ENCODE measurements around the gene INPP5A.
"Not testable (repeated sequence)": the region's sequence is repeated elsewhere in the genome, so short reads cannot be mapped to it uniquely, and the experiment has no call there.

Gene INPP5A

DNA sequence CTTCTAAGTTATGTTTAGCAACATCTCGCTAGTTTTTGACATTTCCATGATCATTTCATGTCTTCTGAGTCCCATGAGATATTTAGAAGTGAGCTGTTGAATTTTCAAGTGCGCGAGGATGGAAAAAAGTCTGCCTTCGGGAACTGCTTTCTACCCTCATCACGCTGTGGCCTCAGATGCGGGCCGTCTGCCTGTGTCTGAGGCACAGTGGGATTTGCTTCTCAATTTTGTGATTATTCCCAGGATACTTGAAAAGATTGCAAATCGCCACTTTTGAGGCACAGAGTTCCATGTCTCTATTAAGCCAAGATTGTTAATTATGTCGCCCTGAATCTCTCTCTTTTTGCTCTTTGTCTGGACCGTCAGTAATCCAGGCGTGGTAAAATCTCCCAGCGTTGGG, 279.1 kb downstream of the INPP5A start:
- DNase-seq (ENCODE audit: low spot score): no peak

DNA sequence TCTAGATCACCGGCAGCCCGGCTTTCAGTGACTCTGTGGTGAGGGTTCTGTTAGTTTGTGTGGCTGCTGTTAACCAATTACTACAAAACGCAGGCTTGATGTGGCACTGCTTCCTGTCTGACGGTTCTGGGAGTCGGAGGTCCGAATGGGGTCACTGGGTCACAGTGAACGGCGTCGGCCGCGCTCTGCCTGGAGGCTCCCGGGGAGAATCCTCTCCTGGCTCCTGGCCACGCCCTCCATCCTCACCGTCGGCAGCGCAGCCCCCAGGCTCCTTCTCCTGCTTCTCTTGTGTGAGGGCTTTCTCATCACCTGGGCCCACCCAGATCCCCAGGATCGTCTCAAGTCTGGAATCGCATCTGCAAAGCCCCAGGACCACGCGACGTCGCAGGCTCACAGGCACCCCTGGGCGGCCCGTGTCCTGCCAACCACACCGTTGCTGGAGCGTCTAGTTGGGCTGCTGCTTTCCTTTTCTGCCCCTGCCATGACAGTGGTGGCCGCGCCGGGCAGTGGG, 280.2 kb downstream of the INPP5A start:
- no peak for DNase-seq (ENCODE audit: low spot score)

DNA sequence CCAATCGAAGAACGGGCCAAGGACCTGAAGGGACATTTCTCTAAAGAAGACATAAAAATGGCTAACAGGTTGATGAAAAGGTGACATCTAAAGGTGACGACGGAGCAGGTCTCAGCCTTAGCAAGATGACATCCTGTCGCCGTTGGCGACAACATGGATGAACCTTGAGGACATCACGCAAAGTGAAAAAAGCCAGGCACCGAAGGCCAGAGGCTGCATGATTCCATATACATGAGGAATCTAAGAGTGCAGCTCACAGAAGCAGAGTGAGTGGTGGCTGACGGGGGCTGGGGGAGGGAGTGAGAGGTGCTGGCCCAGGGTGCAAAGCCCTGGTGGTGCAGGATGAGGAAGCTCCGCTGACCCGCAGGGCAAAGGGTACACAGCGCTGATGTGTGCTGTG, 282.5 kb downstream of the INPP5A start:
- DNase-seq (ENCODE audit: low spot score): no peak

DNA sequence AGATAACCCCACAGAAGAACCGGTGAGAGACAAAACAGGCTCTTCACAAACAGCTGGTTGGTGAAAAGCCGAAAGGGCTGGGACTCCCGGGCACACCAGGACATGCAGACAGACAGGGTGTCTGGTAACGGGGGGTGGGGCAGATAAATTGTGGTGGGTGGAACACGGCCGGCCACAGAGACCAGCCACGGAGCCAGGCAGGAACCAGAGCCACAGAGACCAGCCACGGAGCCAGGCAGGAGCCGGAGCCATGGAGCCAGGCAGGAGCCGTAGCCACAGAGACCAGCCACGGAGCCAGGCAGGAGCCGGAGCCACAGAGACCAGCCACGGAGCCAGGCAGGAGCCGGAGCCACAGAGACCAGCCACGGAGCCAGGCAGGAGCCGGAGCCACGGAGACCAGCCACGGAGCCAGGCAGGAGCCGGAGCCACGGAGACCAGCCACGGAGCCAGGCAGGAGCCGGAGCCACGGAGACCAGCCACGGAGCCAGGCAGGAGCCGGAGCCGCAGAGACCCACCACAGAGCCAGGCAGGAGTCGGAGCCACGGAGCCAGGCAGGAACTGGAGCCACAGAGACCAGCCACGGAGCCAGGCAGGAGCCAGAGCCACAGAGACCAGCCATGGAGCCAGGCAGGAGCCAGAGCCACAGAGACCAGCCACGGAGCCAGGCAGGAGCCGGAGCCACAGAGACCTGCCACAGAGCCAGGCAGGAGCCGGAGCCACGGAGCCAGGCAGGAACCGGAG, 288.4 kb downstream of the INPP5A start:
- DNase-seq (ENCODE audit: low spot score): not testable (repeated sequence)

DNA sequence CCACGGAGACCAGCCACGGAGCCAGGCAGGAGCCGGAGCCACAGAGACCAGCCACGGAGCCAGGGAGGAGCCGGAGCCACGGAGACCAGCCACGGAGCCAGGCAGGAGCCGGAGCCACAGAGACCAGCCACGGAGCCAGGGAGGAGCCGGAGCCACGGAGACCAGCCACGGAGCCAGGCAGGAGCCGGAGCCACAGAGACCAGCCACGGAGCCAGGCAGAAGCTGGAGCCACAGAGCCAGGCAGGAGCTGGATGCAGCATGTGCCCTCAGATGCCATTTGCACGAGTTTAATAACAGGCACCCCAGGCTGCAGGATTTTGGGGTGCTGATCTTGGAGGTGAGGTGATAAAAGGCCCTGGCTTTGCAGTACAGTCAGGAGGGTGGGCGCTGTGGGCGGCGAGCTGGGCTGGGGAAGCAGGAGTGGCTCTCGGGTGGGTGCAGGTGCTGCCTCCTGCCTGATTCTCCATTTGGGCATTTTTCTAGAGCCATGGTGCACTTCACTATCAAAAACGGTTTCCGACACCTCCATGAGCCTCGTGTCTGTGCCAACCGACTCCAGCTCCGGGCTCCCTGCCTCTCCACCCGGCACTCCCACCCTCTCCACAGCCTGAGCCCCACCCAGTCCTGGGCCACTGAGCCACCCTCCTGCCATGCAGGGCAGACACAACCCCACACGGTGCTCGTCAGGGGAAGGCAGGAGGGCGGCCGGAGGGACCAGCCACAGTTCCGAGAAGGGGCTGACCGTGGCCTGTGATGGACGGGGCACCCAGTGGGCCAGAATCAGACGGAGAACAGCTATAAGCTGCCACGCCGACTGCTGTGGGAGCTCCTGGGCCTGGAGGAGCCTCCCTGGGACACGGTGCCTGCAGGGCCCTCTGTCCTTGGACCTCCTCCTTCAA, 289.2 kb downstream of the INPP5A start:
- DNase-seq (ENCODE audit: low spot score): no peak

DNA sequence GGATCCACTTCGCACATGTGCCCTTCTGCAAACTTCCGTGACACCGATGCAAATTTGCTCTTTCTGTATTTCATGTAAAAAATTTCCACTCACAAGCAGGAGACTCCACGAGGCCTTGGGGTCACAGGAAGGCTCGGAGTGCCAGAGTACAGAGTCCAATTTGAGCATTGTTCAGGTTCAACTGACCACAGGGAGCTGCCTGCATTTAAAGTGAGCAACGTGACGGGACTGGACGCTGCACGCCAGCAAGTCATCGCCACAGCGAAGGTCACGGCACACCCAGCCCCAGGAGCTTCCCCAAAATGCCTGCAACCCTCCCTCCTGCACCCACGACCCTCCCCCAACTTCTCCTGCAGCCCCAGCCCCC, 289.8 kb downstream of the INPP5A start:
- no peak for DNase-seq (ENCODE audit: low spot score)

DNA sequence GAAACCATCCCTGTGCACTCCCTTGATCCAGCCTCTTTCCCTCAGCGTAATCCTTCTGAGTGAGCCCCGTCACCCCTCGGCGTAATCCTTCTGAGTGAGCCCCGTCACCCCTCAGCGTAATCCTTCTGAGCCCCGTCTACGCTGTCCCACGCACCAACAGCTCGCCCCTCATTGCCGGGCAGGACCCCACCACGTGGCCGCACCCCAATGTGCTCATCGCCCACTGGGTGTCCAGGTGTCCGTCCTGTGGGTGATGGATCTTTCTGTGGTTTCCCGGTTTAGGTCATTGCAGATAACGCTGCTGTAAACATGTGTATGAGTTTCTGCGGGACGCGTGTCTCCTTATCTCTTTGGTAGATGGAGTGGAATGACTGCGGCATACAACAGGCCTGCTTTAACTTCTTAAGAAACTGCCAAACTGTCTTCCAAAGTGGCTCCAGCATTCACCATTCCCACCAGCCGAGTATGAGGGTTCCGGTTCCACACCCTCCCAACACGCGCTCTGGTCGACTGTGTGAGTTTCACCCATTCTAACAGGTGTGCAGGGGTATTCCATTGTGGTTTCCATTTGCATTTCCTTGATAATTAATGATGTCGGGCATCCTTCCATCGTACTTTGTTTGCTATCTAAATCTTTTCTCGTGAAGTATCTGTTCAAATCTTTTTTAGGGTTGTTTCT, 290.4 kb downstream of the INPP5A start:
- DNase-seq (ENCODE audit: low spot score): no peak

DNA sequence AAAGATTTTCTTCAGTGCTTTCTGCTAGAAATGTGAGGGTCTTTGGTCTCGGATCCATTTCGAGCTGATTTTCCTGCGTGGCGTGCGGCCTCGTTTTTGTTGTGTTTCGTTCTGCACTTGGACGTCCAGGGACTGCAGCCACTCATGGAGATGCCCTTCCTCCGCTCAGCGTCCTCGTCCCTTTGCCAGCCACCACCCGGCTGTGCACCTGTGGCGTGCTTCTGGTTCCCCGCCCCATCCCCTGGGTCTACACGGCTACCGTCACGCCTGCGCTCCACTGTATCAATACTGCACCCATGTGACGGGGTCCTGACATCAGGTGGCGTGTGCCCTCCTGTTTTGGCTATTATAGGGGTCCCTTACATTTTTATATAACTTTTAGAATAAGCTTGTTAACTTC, 291.1 kb downstream of the INPP5A start:
- no peak for DNase-seq (ENCODE audit: low spot score)

DNA sequence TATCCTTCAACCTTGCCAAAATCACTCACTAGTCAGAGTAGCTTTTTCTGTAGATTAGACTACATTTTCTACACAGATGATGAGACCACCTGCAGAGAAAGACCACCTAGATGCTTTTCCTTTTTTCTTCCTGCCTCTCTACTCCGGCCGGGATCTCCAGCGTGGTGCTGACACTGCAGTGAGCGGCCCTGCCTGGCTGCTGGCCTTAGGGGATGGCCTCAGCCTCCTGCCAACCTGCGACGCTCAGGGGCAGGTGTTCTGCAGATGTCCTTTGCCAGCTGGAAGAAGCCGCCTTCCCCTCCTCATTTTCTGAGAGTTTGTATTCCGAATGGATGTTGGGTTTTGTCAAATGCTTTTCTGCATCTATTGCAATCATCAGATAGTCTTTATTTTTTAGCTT, 291.8 kb downstream of the INPP5A start:
- no peak for DNase-seq (ENCODE audit: low spot score)

DNA sequence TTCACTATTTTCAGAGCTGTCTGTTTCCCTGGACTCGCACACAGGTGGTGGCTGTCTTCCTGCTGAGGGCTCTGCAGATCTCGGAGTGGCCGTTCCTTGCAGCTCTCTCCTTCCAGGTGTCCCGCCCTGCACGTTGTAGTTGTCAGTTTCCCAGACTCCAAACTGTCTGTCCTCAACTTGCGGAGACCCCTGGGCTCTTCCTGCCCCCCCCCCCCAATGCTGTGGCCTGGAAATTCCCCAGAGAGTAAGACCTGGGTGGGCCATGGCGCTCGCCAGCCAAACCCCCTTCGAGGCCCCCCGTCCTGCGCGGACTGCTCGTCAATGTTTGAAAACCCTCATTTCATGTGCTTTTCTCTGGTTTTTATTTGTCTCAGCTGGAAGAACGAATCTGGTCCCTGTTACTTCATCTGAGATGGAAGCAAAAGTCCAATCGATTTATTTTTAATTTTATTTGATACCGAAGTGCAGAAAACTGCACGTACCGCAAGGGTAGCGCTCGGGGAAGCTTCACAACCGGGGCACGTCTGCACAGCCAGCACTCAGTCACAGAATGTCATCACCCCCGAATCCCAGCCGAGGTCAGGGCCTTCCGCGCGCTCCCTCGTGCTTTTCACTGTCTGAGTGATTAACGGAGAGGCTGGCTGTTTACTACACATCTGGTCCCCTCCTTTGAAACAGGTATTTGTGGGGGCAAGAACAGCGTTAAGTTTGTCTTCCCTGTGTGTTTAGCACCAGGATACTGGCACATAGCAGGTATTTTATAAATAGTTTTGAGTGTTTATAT, 294.8 kb downstream of the INPP5A start:
- DNase-seq (ENCODE audit: low spot score): no peak

Data from kidney capillary endothelial cell (primary cell).